HL-60 (cell line): ENCODE measurements around the gene DARS2.

Source experiments
- CTCF ChIP-seq: IDR thresholded peaks from one replicate; pipeline ENCODE4 v1.5.1; 2011; ENCODE audit warnings: low read length, control low read depth, inconsistent platforms; ENCODE audit not compliant: insufficient read depth
- GABPA ChIP-seq: IDR thresholded peaks from 2 replicates; pipeline ENCODE4 v1.6.1; 2012; ENCODE audit warnings: low read depth
- POLR2AphosphoS5 ChIP-seq: IDR thresholded peaks from 2 replicates; pipeline ENCODE4 v1.6.1; 2012; ENCODE audit warnings: low read depth
- REST ChIP-seq: IDR thresholded peaks from 2 replicates; pipeline ENCODE4 v1.6.1; 2012; ENCODE audit warnings: low read depth; ENCODE audit not compliant: insufficient replicate concordance
- SPI1 ChIP-seq: IDR thresholded peaks from 2 replicates; pipeline ENCODE4 v1.6.1; 2012; ENCODE audit warnings: low read depth, mild to moderate bottlenecking, borderline replicate concordance

- TF ChIP-seq CTCF (no peak), REST (no peak), SPI1 (no peak), POLR2AphosphoS5 (no peak), GABPA (no peak)
Measured at GRCh38 chr1:173900427-173900826, 76.0 kb downstream of the DARS2 start.
